ENCODE data around the gene DDX25.
A peak's percentile ranks its signal among the peaks of the same experiment; 100 is the strongest.

The DDX25 gene

GRCh38 chr11:125935618-125936199 is 31.4 kb downstream of the DDX25 start:
- DNase-seq (ENCODE audit: low read depth in 3 of 3), result no peak

DNA sequence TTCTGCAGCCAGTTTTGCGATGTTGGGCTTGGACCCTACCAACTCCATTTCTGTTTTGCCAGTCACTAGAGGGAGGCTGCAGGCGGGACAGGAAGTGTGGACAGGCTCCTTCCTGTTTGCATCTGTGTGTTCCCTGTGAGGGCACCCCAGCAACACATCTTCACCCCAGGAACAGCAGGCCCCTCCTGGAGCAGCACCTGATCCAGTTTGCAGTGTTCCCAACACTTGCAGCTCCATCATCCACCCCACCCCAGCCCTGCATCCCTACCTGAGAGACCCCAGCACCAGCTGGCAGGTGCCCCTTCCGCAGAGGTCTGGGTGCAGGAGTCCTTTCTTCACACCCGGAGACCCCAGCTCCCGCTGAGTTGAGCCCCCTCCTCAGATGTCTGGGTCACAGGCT is 34.1 kb downstream of the DDX25 start:
- no peak for DNase-seq (ENCODE audit: low read depth in 3 of 3)

DNA sequence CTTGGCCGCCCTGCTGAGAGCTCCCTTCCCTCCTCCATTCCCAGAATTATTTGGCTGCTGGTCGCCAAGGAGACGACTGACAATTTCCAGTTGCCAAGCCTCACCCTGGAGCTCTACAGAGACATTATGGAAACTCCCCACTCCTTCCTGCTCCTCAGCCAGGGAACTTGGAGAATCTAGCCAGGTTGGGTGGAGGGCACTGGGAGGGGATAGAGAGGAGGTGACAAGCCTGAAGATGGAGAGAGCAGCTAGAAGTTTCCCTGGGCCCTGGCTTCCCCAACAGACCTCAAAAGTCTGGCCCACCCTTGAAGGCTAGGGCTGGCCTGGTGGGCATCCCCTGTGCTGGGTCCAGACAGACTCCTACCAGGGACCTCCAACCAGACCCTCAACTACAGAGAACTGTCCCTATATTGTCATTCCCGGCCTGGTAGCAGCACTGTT is 34.8 kb downstream of the DDX25 start:
- DNase-seq (ENCODE audit: low read depth in 3 of 3), result no peak

GRCh38 chr11:125940145-125940544 is 35.8 kb downstream of the DDX25 start:
- no peak for DNase-seq (ENCODE audit: low read depth in 3 of 3)

DNA sequence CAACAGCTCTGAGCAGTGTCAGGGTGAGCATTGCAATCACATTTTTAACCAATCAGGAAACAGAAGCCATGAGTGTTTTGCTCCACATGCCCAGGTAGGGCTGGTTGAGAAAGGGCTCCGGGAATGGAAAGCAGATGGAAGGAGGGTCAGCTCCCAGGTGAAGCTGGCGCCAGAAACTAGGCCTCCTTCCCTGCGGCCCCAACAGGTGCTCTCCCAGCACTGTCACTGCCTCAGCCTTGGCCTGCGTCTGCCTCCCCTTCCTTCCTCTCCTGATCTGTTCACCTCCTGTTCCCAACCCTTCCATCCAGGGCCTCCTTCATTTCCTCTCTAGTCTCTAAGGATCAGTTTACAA is 36.9 kb downstream of the DDX25 start:
- no peak for DNase-seq (ENCODE audit: low read depth in 3 of 3)

DNA sequence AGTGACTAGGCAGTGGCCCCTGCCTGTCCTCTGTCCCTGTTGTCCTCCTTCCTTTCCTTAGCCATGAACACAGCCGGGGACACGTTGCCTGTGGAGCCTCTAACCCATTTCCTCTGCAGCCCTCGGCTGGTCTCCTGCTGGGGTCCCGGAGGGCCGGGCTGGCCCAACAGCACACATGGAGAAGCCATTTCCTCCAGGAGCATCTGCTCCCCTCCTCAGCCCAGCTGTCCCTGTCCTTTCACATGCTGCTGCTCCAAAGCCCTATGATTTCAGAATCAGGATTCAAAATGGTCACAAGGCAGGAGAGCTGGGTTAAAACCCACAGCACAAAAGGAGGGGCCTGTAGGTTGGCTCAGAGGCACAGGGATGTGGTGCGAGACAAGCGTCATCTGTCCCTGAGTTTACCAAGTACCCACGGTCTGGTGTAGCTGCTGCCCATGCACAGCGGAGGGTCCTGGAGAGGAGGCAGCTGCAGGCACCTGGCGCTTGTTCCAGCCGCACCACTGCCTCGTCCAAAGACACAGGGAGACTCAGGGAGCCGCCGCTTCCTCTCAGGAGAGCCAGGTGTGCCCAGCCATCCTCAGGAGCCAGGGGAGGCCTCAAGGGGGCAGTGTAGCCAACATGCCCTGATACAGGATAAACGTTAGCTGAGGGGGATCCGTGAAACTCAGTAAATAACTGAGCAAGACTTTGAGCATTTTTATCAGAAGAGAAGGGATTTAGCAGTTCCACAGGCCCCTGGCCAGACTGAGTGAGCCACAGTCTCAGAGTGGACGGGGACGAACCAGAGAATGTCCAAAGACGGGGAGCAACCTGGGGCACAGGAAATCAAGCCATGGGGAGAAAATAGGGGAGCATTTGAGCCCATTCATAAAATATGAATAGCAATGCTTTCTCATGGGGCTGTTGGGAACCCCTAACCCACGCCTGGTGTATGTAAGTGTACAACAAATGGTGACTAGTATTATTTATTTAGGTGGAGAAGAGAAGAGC is 37.6 kb downstream of the DDX25 start:
- peak; percentile 18 to 50 (median 23) for DNase-seq (ENCODE audit: low read depth in 3 of 3)

GRCh38 chr11:125942771-125943428 is 38.6 kb downstream of the DDX25 start:
- no peak for DNase-seq (ENCODE audit: low read depth in 3 of 3)

DNA sequence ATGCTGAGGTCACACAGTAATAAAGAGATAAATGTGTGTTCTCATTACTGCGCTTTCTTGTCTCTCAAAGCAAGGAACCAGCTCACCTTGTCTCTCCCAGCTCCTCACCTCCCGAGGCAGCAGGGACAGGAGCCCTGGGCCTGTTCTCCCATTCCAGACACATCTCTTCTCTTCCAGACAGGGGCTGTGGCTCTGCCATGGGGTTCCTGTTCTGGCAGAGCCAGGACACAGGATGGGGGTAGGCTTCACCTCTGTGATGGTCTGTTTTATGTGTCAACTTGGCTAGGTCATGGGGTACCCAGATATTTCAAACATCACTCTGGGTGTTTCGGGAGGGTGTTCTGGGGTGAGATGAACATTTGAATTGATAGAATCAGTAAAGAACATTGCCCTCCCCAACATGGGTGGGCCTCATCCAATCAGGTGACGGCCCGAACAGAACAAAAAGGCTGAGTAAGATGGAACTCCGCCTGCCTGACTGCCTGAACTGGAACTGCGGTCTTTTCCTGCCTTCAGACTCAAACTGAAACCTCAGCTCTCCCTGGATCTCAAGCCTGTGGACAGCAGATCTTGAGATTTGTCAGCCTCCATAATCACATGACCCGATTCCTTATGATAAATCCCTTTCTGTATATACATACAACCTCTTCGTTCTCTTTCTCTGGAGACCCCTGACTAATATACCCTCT is 39.5 kb downstream of the DDX25 start:
- DNase-seq (ENCODE audit: low read depth in 3 of 3), result no peak

DNA sequence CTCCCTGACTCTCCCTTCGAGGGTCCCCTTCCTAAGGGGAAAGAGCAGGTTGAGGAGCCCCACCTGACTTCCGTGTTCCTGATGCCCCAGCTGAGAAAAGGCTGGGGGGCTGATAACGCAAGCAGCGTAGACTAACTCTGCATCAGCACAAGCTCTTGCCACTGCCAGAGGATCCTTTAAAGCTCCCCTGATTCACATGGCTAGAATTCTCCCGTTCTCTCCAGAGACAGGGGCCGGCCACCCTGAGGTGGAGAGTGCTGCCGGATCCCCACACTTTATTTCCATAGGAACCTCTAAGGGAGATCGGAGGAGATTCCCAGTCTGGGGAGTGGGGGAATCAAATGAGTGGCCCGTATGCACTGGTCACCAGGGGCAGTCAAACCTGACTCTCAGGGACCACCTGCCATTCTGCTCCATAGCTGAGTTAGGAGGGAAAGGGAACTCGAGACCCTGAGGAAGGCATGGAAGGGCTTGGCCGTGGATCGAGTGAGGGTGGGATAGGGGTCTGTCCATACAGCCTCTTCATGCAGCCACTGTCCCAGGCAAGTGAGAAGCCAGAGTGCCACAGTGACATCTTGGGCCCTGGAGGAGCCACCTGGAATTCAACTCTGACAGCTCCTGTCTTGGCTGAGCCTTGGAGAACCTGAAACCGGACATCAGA is 40.2 kb downstream of the DDX25 start:
- no peak for DNase-seq (ENCODE audit: low read depth in 3 of 3)

DNA sequence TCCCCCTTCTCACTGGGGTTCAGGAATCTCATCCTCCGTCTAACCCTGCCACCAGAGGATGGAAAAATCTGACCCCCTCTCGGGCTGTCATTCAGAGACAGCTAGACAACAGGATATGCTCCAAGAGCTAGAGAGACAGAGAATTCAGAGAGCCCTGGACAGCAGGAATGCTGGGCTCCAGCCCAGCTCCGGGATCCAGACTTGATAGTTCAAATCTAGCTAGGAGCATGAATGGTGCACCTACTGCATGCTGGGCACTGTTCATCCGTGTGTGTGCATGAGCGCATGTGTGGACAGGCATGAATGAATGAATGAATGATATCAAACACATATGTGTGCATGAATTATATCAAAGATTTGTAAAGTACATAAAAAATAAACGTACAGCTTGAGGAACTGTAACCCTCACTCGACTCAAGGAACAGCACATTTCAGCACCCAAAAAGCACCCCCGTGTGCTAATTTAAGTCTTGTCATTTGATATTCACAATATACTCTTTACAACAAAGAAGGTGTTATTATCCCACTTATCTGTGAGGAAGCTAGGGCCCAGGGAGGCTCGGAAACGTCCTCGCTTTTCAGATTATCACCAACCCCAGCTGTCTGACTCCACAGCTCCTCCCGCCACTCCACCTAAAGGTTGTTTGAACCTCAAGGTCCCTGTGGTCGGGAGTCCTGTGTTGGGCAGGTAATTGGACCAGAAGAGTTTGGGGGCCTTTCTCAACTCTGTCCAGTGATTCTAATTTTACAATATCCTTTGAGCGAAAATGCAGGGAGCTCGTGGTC is 40.9 kb downstream of the DDX25 start:
- no peak for DNase-seq (ENCODE audit: low read depth in 3 of 3)

GRCh38 chr11:125945797-125946520 is 41.7 kb downstream of the DDX25 start, which contains the start of gene VSIG10L2:
VSIG10L2 (plus strand) TSS chr11:125946044; CDS start chr11:125946056, 12 bp downstream.
- DNase-seq (ENCODE audit: low read depth in 3 of 3), result no peak

- DNase-seq (ENCODE audit: low read depth in 3 of 3), result no peak
Measured at GRCh38 chr11:125946712-125947418, 42.6 kb downstream of the DDX25 start.

DNA sequence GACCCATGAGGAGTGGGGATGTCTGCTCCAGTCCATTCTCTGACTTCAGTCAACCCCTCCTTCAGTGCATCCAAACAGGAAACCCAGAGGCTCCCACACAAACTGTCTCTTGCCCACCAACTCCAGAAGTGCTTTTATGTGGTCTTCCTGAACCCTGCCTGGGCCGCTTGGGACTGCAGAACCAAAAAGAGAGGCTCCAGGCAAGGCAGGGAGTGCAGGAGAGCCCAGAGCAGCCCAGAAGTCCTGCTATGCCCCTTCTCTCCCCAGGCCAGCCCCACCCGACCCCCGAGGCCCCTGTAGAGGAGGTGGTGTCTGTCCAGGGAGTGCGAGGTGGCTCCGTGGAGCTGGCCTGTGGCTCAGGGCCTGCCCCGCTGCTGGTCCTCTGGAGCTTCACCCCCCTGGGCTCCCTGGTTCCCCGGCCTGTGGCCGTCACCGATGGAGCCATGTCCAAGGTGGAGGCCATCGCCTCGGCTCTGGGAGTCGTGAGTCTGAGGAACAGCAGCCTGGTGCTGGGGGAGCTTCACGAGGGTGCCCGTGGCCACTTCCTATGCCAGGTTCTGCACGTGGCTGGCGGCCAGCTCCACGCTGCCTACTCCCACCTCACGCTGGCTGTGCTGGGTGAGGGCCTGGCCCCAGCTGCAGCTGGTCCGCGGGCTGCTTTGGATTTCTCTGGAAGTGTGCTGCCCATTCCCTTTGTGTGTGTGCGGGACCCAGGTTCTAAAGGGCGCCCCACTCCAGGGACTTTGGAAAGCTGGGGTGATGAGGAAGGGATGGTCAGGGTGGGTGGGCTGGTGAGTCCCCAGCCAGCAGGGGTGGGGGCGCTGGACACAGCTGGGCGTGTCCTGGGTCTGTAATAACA is 43.3 kb downstream of the DDX25 start:
- no peak for DNase-seq (ENCODE audit: low read depth in 3 of 3)

GRCh38 chr11:125948278-125949051 is 44.2 kb downstream of the DDX25 start:
- DNase-seq (ENCODE audit: low read depth in 3 of 3), result no peak

DNA sequence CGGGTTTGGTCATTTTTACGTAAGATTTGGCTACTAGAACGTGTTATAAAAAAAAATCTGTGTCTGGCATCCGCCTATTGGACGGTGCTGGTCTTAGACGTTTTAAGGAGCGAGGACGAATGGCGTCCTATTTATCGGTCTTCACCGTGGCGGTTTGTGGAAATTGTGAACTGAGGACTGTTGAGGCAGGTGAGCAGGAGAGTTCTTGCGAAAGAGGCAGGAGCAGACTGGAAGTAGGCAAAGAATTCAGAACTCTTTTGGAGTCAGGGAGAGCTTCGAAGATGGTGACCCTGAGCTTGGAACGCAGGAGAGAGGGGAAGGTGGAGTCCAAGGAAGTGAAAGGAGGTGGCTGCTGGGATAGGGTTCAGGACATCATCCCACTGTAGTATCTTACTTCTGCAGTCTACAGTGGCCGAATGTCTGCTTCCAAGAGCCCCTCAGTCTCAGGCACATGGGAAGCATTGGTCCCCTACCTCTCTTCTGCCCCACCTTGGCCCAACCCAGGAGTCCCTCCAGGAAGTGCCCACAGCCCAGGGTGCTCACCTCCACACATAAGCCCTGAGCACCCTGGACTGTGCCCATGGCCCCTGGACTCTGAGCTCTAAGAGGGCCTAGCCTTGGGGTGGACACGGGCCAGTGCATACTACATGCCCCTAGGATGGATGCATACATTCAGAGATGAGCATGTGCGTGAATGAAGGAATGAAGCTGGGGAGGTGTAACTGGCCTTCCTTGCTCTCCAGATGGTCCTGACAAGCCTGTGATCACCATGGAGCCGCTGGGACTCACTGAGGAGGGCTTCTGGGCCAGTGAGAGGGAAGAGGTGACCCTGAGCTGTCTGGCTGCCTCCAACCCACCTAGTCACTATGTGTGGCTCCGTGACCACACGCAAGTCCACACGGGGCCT is 45.2 kb downstream of the DDX25 start:
- no peak for DNase-seq (ENCODE audit: low read depth in 3 of 3)

DNA sequence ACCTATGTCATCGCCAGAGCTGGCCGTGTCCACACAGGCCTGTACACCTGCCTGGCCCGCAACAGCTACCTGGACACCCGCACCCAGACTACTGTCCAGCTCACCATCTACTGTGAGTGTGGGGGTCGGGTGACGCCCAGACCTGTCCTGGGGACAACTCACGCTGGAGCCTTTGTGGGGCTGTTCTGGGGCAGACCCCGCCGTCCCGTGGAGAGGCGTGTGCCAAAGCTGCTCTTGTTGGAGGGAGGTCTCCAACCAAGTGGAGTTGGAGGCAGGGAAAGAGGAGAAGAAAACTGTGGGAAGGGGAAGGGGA is 45.8 kb downstream of the DDX25 start:
- no peak for DNase-seq (ENCODE audit: low read depth in 3 of 3)

Data from stimulated activated CD4-positive, alpha-beta T cell treated with anti-CD3 and anti-CD28 coated beads, TNF-alpha, amount 100 ng/mL, for 48 hours (primary cell).